Activated CD4-positive, alpha-beta T cell treated with anti-CD3 and anti-CD28 coated beads, Interleukin-2, Interleukin-6, amounts not matched to agents 100 ng/mL and 50 ng/mL, durations not matched to agents 16 hours and 8 hours (primary cell): ENCODE measurements around the gene CD83.
"Not testable (repeated sequence)": the region's sequence is repeated elsewhere in the genome, so short reads cannot be mapped to it uniquely, and the experiment has no call there.

Source experiments
- DNase-seq: peaks from one replicate; pipeline ENCODE4 v3.0.0-alpha.2; 2020

Gene CD83

DNA sequence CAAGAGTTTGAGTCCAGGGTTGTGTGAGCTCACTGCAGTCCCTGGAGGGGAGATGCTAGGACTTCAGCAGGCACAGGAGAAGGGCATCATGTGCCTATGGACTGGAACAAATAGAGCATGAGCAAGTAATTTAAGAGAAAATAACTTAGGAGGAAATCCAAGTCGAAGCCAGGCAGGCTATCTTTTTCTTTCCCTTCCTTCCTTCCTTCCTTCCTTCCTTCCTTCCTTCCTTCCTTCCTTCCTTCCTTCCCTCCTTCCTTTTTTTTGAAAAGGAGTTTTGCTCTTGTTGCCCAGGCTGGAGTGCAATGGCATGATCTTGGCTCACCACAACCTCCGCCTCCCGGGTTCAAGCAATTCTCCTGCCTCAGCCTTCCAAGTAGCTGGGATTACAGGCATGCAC is 33.7 kb downstream of the CD83 start:
- DNase-seq = not testable (repeated sequence)

- DNase-seq = no peak
These were observed 34.2 kb downstream of the CD83 start for GRCh38 chr6:14151773-14152172.

- DNase-seq = no peak
These were observed 35.7 kb downstream of the CD83 start for GRCh38 chr6:14153228-14153627.

DNA sequence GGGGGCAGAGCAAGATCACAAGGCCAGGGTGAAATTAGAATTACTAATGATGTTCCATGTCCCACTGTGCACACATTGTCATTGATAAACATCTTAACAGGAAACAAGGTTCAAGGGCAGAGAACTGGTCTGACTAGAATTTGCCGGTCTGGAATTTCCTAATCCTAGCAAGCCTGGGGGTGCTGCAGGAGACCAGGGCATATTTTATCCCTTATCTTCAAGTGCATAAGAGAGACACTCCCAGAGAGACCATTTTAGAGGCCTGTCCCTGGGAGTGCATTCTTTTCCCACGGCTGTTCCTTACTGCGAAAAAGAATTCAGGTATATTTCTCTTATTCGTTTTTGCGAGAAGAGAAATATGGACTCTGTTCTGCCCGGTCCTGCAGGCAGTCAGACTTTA is 41.5 kb downstream of the CD83 start:
- DNase-seq = no peak

DNA sequence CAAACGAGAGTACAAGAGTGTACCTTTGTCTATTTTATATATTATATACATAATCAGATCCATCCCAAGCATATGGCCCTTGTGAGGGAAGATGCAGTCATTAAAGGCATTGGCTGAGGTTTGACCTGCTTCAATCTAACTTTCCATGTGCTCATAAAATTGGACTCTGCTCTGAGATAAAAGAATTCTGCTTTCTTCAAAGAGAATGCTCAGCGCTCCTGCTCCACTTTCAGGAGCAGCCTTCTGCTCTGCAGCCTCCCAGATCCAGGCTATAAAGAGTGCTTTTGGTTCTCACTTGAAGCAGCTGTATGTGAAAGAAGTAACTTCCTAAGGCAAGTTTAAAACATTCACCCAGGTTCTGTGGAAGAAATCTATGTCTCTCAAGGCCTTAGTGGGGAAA is 45.3 kb downstream of the CD83 start:
- DNase-seq = no peak

- no peak for DNase-seq
These were observed 47.5 kb downstream of the CD83 start for GRCh38 chr6:14165091-14165490.

DNA sequence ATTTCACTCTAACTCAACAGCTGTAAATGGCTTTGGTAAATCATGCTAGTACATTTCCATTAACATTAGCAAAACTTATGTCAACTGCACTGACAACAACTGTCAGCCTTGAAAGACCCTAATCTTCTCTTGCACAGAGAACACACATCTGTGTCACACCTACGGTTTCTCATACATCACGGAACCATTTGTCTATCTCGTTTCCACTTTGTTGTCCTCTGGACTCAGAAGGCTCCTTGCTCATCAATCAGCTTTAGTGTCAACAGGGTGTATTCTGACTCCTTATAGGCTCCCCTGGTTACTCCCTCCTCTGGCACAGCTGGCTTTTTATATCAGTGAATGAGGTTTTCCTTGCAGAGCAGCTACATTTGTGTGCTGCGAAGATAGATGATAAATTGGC is 49.3 kb downstream of the CD83 start:
- DNase-seq = no peak

GRCh38 chr6:14170128-14170527 is 52.6 kb downstream of the CD83 start:
- no peak for DNase-seq

GRCh38 chr6:14172562-14172961 is 55.0 kb downstream of the CD83 start:
- DNase-seq = no peak

GRCh38 chr6:14174226-14174625 is 56.7 kb downstream of the CD83 start:
- DNase-seq = no peak

DNA sequence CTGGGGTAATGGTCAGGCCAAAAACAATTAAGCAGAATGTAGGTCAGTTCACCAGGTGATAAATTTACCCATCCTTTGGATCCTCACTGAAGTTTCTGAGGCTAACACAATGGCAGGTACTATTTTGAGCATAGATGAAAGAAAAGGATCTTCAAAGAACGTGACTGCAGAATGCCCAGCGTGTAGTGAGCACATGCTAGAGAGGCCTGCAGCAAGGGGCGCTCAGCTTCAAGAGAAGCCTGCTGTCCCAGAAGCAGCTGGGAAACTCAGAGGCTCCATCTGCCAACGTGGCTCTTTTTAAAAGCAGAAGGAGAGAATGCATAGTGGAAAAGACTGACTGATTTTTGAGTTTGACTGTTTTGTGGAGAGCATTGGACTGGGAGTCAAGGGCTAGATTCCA is 57.4 kb downstream of the CD83 start:
- no peak for DNase-seq

- DNase-seq = no peak
These were observed 58.9 kb downstream of the CD83 start for GRCh38 chr6:14176429-14176828.

- no peak for DNase-seq
These were observed 60.0 kb downstream of the CD83 start for GRCh38 chr6:14177413-14178082.

DNA sequence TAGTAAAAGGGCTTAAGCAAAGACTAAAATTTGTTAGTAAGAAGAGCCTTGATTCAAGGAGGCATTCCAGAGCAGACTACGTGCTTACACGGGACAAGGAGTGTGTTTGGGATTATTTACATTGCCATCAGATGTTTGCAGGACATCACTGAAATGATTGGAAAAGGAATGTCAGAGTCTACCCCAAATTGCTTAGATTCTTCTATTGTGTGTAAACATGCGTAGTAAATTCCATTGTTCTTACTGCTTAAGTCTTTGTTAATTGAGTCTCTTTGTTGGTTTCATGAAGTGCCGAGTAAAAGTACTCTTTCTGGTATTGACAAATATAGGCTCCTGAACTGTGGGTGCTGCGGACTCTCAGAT is 60.5 kb downstream of the CD83 start:
- DNase-seq = no peak

GRCh38 chr6:14180609-14181008 is 63.0 kb downstream of the CD83 start:
- no peak for DNase-seq

GRCh38 chr6:14182916-14183315 is 65.3 kb downstream of the CD83 start:
- DNase-seq = no peak
